ENCODE results near the gene OTOF.

OTOF gene

GRCh38 chr2:26481706-26482105 is 3.8 kb upstream of the OTOF start:
- in situ Hi-C loops (cut with MboI; ENCODE audit: low sequenced_read_pairs) = no loop called here

GRCh38 chr2:26480566-26481423 is 2.9 kb upstream of the OTOF start:
- in situ Hi-C loops (cut with MboI; ENCODE audit: low sequenced_read_pairs) = no loop called here

DNA sequence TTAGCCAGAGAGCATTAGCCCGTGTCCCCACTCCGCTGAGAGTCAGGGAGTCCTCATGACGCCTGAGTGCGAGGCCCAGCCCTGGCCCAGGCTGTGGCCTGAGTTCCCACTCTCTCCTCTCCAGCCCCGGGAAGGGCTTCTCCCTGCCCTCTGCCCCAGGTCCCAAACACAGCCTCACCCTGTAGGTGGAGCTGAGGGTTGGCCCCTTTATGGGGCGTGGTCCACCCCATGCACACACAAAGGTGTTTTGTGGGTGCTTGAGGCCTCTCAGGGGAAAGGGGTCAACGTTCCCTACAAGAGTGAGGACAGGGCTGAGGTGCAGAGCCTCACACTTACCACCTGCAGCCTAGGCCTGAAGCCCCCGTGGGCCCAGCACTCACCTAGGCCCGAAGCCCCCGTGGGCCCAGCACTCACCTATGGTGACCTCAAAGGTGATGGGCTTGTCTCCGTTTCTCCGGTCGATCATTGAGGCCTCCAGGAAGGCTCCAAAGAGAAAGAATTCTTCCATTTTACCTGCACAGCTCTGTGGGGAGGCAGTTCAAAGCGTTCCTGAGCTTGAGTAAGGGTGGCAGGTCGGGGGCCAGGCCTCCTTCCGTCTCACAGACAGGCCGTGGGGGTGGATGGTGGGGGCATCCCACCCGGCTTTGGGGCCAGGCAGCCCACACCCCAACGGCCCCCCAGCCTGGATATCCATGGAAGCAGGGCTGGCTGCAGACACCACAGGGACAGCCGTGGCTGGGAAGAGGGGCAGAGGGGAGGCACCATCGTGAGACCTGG is 2.1 kb upstream of the OTOF start:
- in situ Hi-C loops (cut with MboI; ENCODE audit: low sequenced_read_pairs) = no loop called here

DNA sequence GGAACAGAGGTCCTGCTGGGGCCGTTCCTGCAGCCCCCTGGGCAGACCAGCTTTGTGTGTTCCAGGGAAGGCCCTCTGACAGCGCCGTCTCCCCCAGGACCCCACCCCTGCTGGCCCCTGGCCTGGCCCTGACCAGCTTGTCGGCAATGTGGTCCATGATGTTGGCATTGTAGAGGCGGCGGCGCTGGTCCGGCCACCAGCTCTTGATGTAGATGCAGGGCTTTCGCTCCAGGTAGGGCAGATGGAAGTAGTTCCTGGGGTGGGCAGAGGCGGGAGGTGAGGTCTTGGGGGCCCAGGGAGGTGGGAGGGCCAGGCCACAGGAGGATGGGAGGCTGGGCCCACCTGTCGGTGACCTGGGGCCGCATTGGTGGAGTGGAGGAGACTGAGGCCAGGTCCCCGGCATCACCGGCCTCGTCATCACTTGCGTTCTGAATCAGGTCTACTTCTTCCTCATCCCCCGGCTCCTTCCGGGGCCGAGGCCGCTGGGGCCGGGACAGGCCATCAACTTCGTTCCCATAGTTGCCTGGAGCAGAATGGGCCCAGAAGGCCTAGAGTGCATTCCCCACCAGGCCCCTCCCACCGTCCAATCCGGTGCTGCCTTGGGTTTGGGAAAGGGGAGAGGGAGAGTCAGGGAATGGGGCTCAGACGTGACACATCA is 1.3 kb upstream of the OTOF start:
- in situ Hi-C loops (cut with MboI; ENCODE audit: low sequenced_read_pairs) = no loop called here

DNA sequence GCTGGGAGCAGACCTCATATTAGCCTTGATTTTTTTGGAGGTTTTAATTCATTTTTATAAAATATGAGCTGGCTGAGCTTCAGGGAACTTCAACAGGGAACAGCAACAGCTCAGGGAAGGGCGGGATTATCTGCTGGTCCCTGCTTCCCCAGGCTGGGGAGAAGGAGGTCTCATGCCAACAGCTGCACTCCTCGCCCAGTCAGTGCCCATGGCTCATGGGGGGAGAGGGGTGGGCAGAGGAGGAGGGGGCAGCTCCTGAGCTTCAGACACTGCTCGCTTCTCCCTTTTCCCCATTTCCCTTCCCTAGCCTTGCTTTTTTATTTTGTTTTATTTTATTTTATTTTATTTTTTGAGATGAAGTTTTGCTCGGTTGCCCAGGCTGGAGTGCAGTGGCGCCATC is 442 bp upstream of the OTOF start:
- in situ Hi-C loops (cut with MboI; ENCODE audit: low sequenced_read_pairs) = no loop called here

DNA sequence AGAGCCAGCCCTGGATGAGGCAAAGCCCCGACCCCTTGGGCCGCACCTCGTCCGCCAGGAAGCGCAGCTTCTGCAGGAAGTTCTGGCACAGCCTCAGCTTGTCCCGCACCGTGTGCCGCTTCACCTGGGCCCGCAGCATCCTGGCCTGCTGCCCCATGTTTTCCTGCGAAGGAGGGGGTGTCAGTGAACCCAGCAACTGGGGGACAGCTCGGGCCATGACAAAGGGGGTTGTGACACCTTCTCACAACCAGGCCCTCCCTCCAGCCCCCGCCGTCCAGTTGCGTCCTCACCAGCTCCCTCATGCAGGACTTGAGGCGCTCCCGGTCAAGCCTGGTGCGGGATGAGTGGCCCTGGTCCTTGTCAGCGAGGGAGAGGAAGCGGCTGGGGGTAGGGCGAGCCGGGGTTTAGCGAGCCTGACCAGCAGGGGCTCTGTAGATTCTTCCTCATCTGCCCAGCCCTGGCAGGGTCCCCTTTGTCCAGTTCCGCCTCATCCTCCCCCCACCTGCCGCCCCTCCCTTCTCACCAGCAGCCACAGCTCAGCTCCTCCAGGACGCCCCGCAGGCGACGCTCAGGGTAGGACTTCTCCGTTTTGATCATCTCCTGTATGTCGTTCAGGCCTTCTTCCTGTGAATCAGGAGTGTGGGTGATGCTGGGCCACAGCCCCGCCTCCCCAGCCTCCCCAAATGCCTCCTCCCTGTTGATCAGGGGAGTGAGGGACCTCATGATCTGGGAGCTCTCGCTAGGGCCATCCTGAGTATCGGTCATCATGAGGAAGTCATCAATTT is 606 bp downstream of the OTOF start:
- in situ Hi-C loops (cut with MboI; ENCODE audit: low sequenced_read_pairs) = no loop called here

- in situ Hi-C loops (cut with MboI; ENCODE audit: low sequenced_read_pairs) = no loop called here
Measured at GRCh38 chr2:26475832-26476501, 2.0 kb downstream of the OTOF start.

- in situ Hi-C loops (cut with MboI; ENCODE audit: low sequenced_read_pairs) = no loop called here
Measured at GRCh38 chr2:26475037-26475436, 2.9 kb downstream of the OTOF start.

GRCh38 chr2:26474261-26474785 is 3.6 kb downstream of the OTOF start:
- in situ Hi-C loops (cut with MboI; ENCODE audit: low sequenced_read_pairs) = loop anchor here (25.0 kb wide), 1 partner anchor 512 kb away; no protein-coding TSS in a partner anchor

DNA sequence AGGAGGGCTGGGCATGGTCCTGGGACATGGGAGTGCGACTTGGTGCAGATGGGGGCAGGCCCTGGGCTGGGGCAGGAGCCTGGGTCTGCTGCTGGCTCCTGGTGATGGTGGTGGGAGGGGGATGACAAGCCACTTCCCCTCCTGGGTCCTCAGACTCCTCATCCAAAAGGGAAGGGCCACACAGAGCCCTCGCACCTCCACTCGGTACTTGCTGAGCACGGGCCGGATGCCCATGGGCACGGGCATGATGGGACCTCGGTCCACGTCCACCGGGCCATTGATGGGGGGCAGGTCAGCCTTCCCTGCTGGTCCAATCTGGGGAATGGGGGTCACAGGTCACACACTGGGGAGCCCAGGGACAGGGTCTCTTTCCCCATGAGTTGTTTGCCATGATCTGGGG is 4.1 kb downstream of the OTOF start:
- in situ Hi-C loops (cut with MboI; ENCODE audit: low sequenced_read_pairs) = loop anchor here (25.0 kb wide), 1 partner anchor 511 kb away; no protein-coding TSS in a partner anchor

DNA sequence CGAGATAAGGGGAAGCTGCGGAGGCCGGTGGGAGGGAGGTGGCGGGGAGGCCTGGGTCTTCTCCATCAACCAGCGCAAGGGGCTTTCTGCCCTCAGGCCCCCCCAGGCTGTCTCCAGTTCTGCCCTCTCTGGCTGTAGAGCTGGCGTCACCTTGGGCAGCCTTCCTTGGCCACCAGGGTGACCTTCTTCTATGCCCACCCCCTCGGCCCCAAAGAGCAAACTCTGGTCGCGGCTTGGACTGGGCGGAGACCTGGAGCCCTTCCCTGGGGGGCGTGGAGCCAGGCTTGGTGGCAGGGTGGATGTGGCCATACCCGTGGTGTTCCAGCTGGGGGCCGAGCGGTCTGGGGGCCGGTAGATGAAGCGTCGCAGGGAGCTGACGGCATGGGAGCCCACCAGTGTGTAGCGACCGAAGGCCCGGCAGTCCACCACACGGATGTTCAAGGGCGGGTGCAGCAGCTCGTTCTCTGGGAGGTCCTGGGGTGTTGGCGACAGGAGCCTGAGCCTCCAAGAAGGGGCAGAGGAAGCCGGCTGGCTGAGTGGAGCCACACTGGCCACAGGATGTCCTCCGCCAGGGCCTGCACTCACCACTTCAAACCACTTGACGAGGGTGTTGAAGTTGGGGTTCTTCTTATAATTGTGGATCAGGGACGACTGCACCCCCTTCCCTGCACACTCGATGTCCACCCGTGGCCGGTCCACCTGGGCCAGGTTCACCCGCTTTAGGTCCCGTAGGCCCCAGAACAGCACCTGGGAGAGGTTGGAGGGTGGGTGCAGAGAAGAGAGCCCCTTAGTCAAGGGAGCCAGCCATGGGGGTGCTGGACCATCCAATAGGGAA is 4.9 kb downstream of the OTOF start:
- in situ Hi-C loops (cut with MboI; ENCODE audit: low sequenced_read_pairs) = loop anchor here (25.0 kb wide), 1 partner anchor 511 kb away; no protein-coding TSS in a partner anchor

- in situ Hi-C loops (cut with MboI; ENCODE audit: low sequenced_read_pairs) = loop anchor here (25.0 kb wide), 1 partner anchor 510 kb away; no protein-coding TSS in a partner anchor
Measured at GRCh38 chr2:26471766-26472706, 5.9 kb downstream of the OTOF start.

DNA sequence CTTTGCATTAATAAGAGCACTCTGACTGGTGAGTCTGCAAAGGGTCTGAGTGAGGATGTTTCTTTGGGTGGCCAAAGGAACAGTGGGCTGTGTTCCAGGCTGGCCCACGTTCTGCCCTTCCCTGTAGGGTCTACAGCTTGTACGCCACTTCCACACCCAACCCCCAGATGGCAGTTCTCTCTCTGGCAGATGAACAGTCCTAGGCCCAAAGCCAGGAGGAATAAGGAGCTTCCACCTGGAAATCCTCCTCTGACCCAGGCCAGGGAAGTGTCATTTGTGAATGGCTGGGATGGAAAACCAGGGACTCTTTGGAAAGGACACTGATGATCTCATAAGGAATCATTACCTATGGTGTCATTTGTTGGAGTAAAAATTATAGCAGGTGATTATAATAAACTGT is 6.6 kb downstream of the OTOF start:
- in situ Hi-C loops (cut with MboI; ENCODE audit: low sequenced_read_pairs) = loop anchor here (25.0 kb wide), 1 partner anchor 509 kb away; no protein-coding TSS in a partner anchor

- in situ Hi-C loops (cut with MboI; ENCODE audit: low sequenced_read_pairs) = loop anchor here (25.0 kb wide), 1 partner anchor 508 kb away; no protein-coding TSS in a partner anchor
Measured at GRCh38 chr2:26470601-26471260, 7.2 kb downstream of the OTOF start.

DNA sequence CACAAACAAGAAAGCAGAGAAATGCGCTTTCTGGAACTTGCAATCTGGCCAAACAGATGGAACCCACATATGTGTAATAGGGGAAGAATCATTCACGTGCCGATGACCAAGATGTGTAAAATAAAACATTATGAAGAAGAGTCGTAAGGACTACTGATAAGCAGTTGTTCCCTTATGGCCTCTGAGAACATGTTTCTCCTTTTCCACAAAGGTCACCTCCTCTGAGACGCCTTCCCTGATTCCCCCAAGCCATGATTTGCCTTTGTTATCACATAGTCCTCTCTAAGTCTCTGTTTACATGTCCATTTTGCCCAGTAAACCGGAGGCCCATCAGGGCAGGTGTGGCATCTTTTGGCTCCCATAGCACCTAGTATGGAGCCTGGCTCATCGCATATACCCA is 8.0 kb downstream of the OTOF start:
- in situ Hi-C loops (cut with MboI; ENCODE audit: low sequenced_read_pairs) = loop anchor here (25.0 kb wide), 1 partner anchor 508 kb away; no protein-coding TSS in a partner anchor

GRCh38 chr2:26469092-26469710 is 8.7 kb downstream of the OTOF start:
- in situ Hi-C loops (cut with MboI; ENCODE audit: low sequenced_read_pairs) = loop anchor here (25.0 kb wide), 1 partner anchor 507 kb away; no protein-coding TSS in a partner anchor

Data from HL-60/S4 treated with phorbol 12-myristate 13-acetate at 8.2 ng/mL for 4 days and 3 days (cell line).